K562 (cell line): ENCODE data around the gene ATP4B. TPM values are rescaled to one million over a fixed set of nuclear protein-coding genes. Genes with fewer than 3 reads are reported as not detected.

ENCODE experiments used
- ATAC-seq: fragments of 200-7000 bp; cut with Tn5 transposase; 3 replicates; pipeline ENCODE4 v1.9.1; 2020; ENCODE audit warnings: moderate library complexity
- BruUV-seq: library from RNA; stranded (reverse); fragments of 400-500 nt; replicated peaks from 2 replicates; lab custom pipeline; 2021; lab: Mats Ljungman, UMichigan
- CTCF ChIA-PET: fragments of 300-600 bp; formaldehyde crosslinking; extraction: SDS; loops from one replicate; lab custom pipeline; 2021; ENCODE audit warnings: low intra/inter-chr PET ratio; lab: Yijun Ruan, JAX
- POLR2A ChIA-PET: fragments of 300-600, 350-650 bp; sonication (Branson Sonifier 250); formaldehyde crosslinking; extraction: SDS; loops from one replicate; lab custom pipeline; 2021; ENCODE audit warnings: antibody characterized with exemption, inconsistent platforms; lab: Yijun Ruan, JAX
- DNase-seq, 4 experiments: peaks; one replicate each; pipeline versions ENCODE4 v3.0.0 to v3.0.0-alpha.2; 2011 to 2018; ENCODE audit warnings: low spot score in 3 of 4, mixed read lengths in 3 of 4; ENCODE audit errors: extremely low read depth in 1 of 4
- FAIRE-seq: peaks from 2 replicates; lab custom pipeline; 2011; peaks lifted over from hg19 to GRCh38; lab: Jason Lieb, UNC
- H2AFZ ChIP-seq: 2 replicates; pipeline ENCODE4 v1.6.0; 2011; ENCODE audit warnings: low read depth, low read length, control low read depth, inconsistent platforms
- H3K27ac ChIP-seq: fragments of 200-600 bp; 3 replicates; pipeline ENCODE4 v1.8.0; 2011; ENCODE audit warnings: low read depth, mild to moderate bottlenecking, control low read depth, inconsistent platforms, low read length, moderate library complexity, mixed read lengths; ENCODE audit errors: extremely low read depth
- H3K27me3 ChIP-seq, 2 experiments: fragments of 300-600 bp in 1 of 2; 2 replicates in 1 of 2; 3 replicates in 1 of 2; pipeline versions ENCODE4 v1.6.0 to v1.8.0; 2011; ENCODE audit warnings: inconsistent platforms in 2 of 2, low read length in 2 of 2, mild to moderate bottlenecking in 1 of 2, mixed read lengths in 1 of 2, moderate library complexity in 1 of 2; ENCODE audit not compliant: control insufficient read depth in 2 of 2, insufficient read depth in 2 of 2
- H3K36me3 ChIP-seq: fragments of 300-600 bp; 3 replicates; pipeline ENCODE4 v1.8.0; 2011; ENCODE audit warnings: mild to moderate bottlenecking, low read length, inconsistent platforms; ENCODE audit not compliant: control insufficient read depth, insufficient read depth
- H3K4me1 ChIP-seq, 2 experiments: fragments of 200-600 bp in 1 of 2; replicated peaks in 1 of 2; 2 replicates in 1 of 2; 3 replicates in 1 of 2; pipeline versions ENCODE4 v1.5.1 to v1.8.0; 2011; ENCODE audit warnings: inconsistent platforms in 2 of 2, low read length in 2 of 2, mild to moderate bottlenecking in 1 of 2, mixed read lengths in 1 of 2, moderate library complexity in 1 of 2; ENCODE audit not compliant: control insufficient read depth in 2 of 2, insufficient read depth in 2 of 2
- H3K4me2 ChIP-seq: 2 replicates; pipeline ENCODE4 v1.6.1; 2011; ENCODE audit warnings: low read length, control low read depth, inconsistent platforms, mixed read lengths; ENCODE audit not compliant: insufficient read depth
- H3K4me3 ChIP-seq: fragments of 200-600 bp; sonication (generic), shearing (Covaris generic); 2 replicates; pipeline ENCODE4 v1.5.1; 2016; ENCODE audit warnings: control low read depth, inconsistent platforms
- H3K79me2 ChIP-seq: fragments of 200-600 bp; 3 replicates; pipeline ENCODE4 v1.8.0; 2011; ENCODE audit warnings: low read length, inconsistent platforms; ENCODE audit not compliant: control insufficient read depth, insufficient read depth
- H3K9ac ChIP-seq, 2 experiments: 2 replicates each; pipeline versions ENCODE4 v1.6.0 to v1.6.1; 2011; ENCODE audit warnings: low read depth in 2 of 2, low read length in 2 of 2, control low read depth in 1 of 2, inconsistent platforms in 1 of 2, mild to moderate bottlenecking in 1 of 2, mixed read lengths in 1 of 2; ENCODE audit not compliant: insufficient read depth in 1 of 2
- H3K9me1 ChIP-seq: one replicate; pipeline ENCODE4 v1.6.0; 2011; ENCODE audit warnings: inconsistent platforms, mild to moderate bottlenecking, low read length, moderate library complexity; ENCODE audit not compliant: control insufficient read depth, insufficient read depth
- H3K9me3 ChIP-seq: replicated peaks from 2 replicates; pipeline ENCODE4 v1.5.1; 2011; ENCODE audit warnings: low read depth, low read length, inconsistent platforms; ENCODE audit not compliant: control insufficient read depth, insufficient read depth
- H4K20me1 ChIP-seq: replicated peaks from 2 replicates; pipeline ENCODE4 v1.6.1; 2011; ENCODE audit warnings: low read length, inconsistent platforms, mixed read lengths; ENCODE audit not compliant: control insufficient read depth, insufficient read depth
- CCAR2 ChIP-seq: fragments of 200-400 bp; formaldehyde crosslinking; IDR thresholded peaks from 2 replicates; pipeline ENCODE4 v1.6.1; 2017; ENCODE audit warnings: mild to moderate bottlenecking, low read depth, low read length
- DIDO1 ChIP-seq: fragments of 450-650 bp; IDR thresholded peaks from 2 replicates; pipeline ENCODE4 v1.6.1; 2016; ENCODE audit warnings: low read depth, missing biosample characterization, missing genetic modification characterization
- KDM4B ChIP-seq, 2 experiments: fragments of 450-650 bp in 1 of 2; sonication (generic) in 1 of 2; IDR thresholded peaks; 2 replicates each; pipeline ENCODE4 v1.6.1; 2016 to 2017; ENCODE audit warnings: borderline replicate concordance in 2 of 2, antibody characterized with exemption in 1 of 2, low read depth in 1 of 2, mild to moderate bottlenecking in 1 of 2
- PHTF2 ChIP-seq: fragments of 250-450 bp; sonication (Bioruptor Pico); IDR thresholded peaks from 2 replicates; pipeline ENCODE4 v1.5.0; 2021; ENCODE audit warnings: mild to moderate bottlenecking
- STAT6 ChIP-seq: sonication (generic); formaldehyde crosslinking; IDR thresholded peaks from 2 replicates; pipeline ENCODE4 v1.8.1; 2023; ENCODE audit warnings: mild to moderate bottlenecking, missing genetic modification reagents
- TFE3 ChIP-seq: fragments of 450-650 bp; formaldehyde crosslinking; IDR thresholded peaks from 2 replicates; pipeline ENCODE4 v1.4.0; 2020; ENCODE audit warnings: mild to moderate bottlenecking, mixed read lengths
- ZFP91 ChIP-seq: sonication (generic); formaldehyde crosslinking; IDR thresholded peaks from 2 replicates; pipeline ENCODE4 v1.8.0; 2022; ENCODE audit warnings: mild to moderate bottlenecking, missing genetic modification reagents
- ZNF589 ChIP-seq: fragments of 200-800 bp; sonication (Bioruptor generic); IDR thresholded peaks from 2 replicates; pipeline ENCODE4 v1.6.1; 2016; ENCODE audit warnings: low read depth, missing genetic modification characterization, missing compliant biosample characterization
- ZNF592 ChIP-seq: fragments of 450-650 bp; IDR thresholded peaks from 2 replicates; pipeline ENCODE4 v1.6.1; 2017; ENCODE audit warnings: antibody characterized with exemption, mild to moderate bottlenecking
- WGBS: fragments of 100-300 bp; shearing (Covaris generic); methylation state at CpG from one replicate; pipeline ENCODE4 v1.1.6; 2016; ENCODE audit warnings: low coverage, mixed read lengths; ENCODE audit not compliant: insufficient coverage; ENCODE audit errors: missing lambda C conversion rate; 5-methylcytosine and 5-hydroxymethylcytosine counted together
- in situ Hi-C: fragments of 300-500 bp; cut with MboI; formaldehyde crosslinking; loops from 4 replicates; pipeline ENCODE4 v1.15.0; 2018; ENCODE audit warnings: inconsistent platforms, mixed read lengths
- intact Hi-C: fragments of 100-400 bp; cut with micrococcal nuclease; formaldehyde crosslinking; loops from 2 replicates; pipeline ENCODE4 v1.14.2; 2022
- polyA plus RNA-seq, 8 experiments: library from polyadenylated mRNA; depleted of rRNA in 4 of 8; stranded (reverse) in 5 of 8; unstranded in 3 of 8; fragments of >200 nt; fragmentation: Nextera tagmentation in 2 of 8; fragmentation: Illumina TruSeq in 1 of 8; extraction: Ambion mirVana in 2 of 8; extraction: Trizol in 1 of 8; gene quantifications; 2 replicates each; pipeline versions ENCODE4 v1.2.1 to v1.2.3, GENCODE V29; 2011 to 2014; ENCODE audit warnings: inconsistent platforms in 1 of 8, missing spikeins in 1 of 8
- total RNA-seq, 7 experiments: library from RNA; depleted of rRNA in 6 of 7; stranded (reverse); fragments of >200 nt in 6 of 7; fragmentation: Illumina TruSeq in 2 of 7; extraction: Trizol in 2 of 7; gene quantifications; 2 replicates each; pipeline versions ENCODE4 v1.2.1 to v1.2.3, GENCODE V29; 2011 to 2021; ENCODE audit warnings: low replicate concordance in 1 of 7

The ATP4B gene
- total and polyA plus RNA-seq, 9 of the 15 experiments (the other 6 are each of a cell fraction or from before 2014, with no cell fraction given), result not detected

GRCh38 chr13:113618455-113618854, 39.5 kb downstream of the ATP4B start (continued):
- TF ChIP-seq CCAR2, result no peak
- no peak for TF ChIP-seq ZFP91 (CRISPR knock-in tag)

- POLR2A ChIA-PET, result no interaction called here
- in situ Hi-C loops, result no loop called here
- no peak for ATAC-seq
- TF ChIP-seq ZNF589, result no peak
- no peak for TF ChIP-seq KDM4B (IDR thresholded peaks at IDR 0.05; ENCODE audit: borderline replicate concordance in 2 of 2, low read depth in 1 of 2)
- TF ChIP-seq DIDO1, result no peak
- TF ChIP-seq STAT6 (CRISPR knock-in tag), result no peak
- TF ChIP-seq TFE3, result no peak
- no peak for TF ChIP-seq PHTF2 (CRISPR knock-in tag)
- TF ChIP-seq ZNF592, result no peak
Observed at GRCh38 chr13:113617961-113618360, 40.0 kb downstream of the ATP4B start.

More at GRCh38 chr13:113617961-113618360, 40.0 kb downstream of the ATP4B start:
- H3K27me3 ChIP-seq, result no peaks in the 10 kb centered on the region
- H3K4me3 ChIP-seq, result no peak overlapping the region
- H3K9me1 ChIP-seq, result no peaks in the 10 kb centered on the region
- intact Hi-C loops, result no loop called here
- no peak for DNase-seq
- peaks cover 0 to 9% of the 10 kb centered on the region in 2 experiments; a peak in 2 of 5 replicates for H3K4me1 ChIP-seq
- H3K79me2 ChIP-seq, result peaks cover 75% of the 10 kb centered on the region
- WGBS, result 100% methylated on average over 5 of the region's 5 CpGs
- no peak overlapping the region for H3K4me2 ChIP-seq
- no peak for FAIRE-seq
- no peaks in the 10 kb centered on the region for H3K9me3 ChIP-seq
- peaks cover 65% of the 10 kb centered on the region; the same call in 2 of the 3 replicates for H3K36me3 ChIP-seq
- CTCF ChIA-PET, result no interaction called here
- no peaks in the 10 kb centered on the region; the same call in none of the 2 replicates for H4K20me1 ChIP-seq
- BruUV-seq, result no TSS peak
- H3K9ac ChIP-seq, result no peak overlapping the region
- no peak overlapping the region for H2AFZ ChIP-seq
- H3K27ac ChIP-seq, result no peak overlapping the region
